ENCODE results near the gene MYO1A. TPM values are rescaled to one million over a fixed set of nuclear protein-coding genes. Genes with fewer than 3 reads are reported as not detected.
A peak's percentile ranks its signal among the peaks of the same experiment; 100 is the strongest.
"Not testable (repeated sequence)": the region's sequence is repeated elsewhere in the genome, so short reads cannot be mapped to it uniquely, and the experiment has no call there.

MYO1A gene
- total RNA-seq, 1 donor = under 0.01 TPM

DNA sequence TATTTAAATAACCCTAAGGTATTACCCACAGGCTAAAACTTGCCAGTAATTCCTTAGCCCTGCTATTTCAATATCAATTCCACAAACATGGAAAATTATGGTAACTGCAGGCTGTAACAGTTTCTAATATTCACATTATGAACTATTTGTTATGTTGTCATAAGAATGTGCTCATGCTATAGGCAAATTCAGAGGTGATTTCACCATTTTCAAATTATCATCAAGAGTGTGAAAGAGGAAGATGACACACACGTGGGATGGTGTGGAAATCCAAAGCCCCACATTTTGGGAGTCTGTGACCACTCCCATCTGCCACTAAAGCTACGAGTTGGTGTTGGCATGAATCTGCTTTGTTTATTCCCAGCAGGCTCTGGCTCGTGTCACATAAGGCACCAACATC lies 5.9 kb upstream of the MYO1A start:
- TF ChIP-seq CTCF (IDR thresholded peaks at IDR 0.05; ENCODE audit: insufficient read depth, low read depth, low read length) = no peak
- no peak for DNase-seq (ENCODE audit: low read depth)
- H3K4me3 ChIP-seq (ENCODE audit: low read depth, low read length) = no peak overlapping the region

DNA sequence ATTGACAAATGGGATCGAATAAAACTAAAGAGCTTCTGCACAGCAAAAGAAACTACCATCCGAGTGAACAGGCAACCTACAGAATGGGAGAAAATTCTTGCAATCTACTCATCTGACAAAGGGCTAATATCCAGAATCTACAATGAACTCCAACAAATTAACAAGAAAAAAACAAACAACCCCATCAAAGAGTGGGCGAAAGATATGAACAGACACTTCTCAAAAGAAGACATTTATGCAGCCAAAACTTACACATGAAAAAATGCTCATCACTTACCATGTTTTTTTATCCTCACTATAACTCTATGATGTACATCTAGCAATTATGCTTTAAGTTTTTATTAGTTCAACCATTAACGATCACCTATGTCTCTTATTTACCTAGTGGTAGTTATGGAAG lies 4.0 kb upstream of the MYO1A start:
- H3K4me3 ChIP-seq (ENCODE audit: low read depth, low read length); DNase-seq (ENCODE audit: low read depth): not testable (repeated sequence)

DNA sequence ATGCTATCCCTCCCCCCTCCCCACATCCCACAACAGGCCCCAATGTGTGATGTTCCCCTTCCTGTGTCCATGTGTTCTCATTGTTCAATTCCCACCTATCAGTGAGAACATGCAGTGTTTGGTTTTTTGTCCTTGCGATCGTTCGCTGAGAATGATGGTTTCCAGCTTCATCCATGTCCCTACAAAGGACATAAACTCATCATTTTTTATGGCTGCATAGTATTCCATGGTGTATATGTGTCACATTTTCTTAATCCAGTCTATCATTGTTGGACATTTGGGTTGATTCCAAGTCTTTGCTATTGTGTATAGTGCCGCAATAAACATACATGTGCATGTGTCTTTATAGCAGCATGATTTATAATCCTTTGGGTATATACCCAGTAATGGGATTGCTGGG lies 3.2 kb upstream of the MYO1A start:
- not testable (repeated sequence) for H3K4me3 ChIP-seq (ENCODE audit: low read depth, low read length); DNase-seq (ENCODE audit: low read depth)

DNA sequence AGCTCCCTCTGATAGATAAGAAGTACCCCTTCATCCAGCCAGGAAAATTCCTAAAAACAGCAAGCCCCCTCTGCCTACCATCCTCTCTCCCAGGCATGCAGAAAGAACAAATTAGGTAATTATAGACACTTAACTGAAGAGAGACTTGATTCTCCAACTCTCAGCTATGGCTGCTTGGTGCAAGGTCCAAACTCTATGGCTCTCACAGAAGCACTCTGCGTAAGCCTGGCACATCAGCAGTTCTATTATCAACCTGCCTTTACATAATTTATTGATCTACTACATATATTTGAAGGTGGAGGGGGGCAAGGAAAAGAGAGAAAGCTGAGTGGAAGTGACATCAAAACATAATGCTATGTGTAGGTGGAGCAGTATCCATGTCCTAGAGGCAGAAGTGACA lies 1.1 kb upstream of the MYO1A start:
- no peak for TF ChIP-seq CTCF (IDR thresholded peaks at IDR 0.05; ENCODE audit: insufficient read depth, low read depth, low read length)
- no peak for DNase-seq (ENCODE audit: low read depth)
- no peak overlapping the region for H3K4me3 ChIP-seq (ENCODE audit: low read depth, low read length)

DNA sequence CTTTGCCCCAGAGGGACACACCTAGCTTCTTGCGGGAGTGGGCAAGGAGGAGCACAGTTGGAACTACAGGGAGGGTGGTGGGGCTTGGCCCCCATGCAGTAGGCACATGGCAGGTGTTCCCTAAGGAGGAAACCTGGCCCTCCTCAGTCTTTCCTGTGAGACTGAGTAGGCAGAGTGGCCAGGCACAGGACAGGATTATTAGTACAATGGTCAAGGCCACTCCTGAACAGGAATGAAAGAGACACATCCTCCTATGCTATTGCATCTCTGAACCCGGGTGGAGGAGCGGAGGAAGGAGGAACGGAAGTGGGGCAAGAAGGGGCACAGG lies 846 bp downstream of the MYO1A start:
- H3K4me3 ChIP-seq (ENCODE audit: low read depth, low read length) = no peak overlapping the region
- no peak for TF ChIP-seq CTCF (IDR thresholded peaks at IDR 0.05; ENCODE audit: insufficient read depth, low read depth, low read length)
- no peak for DNase-seq (ENCODE audit: low read depth)

DNA sequence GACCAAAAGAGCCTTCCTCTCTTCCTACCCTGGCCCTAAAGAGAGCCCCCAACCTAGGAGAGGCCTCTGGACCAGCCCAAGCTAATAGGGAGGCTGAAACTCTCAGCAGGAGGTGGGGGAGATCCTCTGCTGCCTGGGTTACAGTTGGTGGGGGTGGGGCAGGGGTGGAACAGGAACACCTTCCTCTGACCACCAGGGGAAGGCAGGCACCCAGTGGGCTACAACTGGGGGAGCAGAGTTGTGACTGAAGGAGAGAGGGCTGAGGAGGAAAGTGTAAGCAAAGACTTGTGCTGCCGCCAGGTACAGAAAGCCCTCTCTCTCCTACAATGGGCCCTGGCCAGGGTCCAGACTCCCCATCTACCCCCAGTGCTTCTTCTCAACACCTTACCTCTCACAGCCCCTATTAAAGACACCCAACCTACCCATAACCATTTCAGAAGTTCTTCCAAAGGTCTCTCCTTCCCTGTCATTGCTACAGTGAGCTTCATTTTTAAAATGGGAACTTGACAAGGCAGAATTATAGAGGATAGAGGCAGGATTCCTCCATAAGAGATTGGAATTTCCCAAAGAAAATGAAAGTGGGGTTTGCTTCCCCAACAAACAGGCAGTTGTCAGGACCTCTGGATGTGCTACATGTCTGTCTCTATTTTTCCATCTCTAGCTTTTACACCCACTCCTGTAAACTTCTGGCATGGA lies 1.4 kb downstream of the MYO1A start:
- H3K4me3 ChIP-seq (ENCODE audit: low read depth, low read length) = no peak overlapping the region
- DNase-seq (ENCODE audit: low read depth) = no peak
- no peak for TF ChIP-seq CTCF (IDR thresholded peaks at IDR 0.05; ENCODE audit: insufficient read depth, low read depth, low read length)

GRCh38 chr12:57047981-57048380 lies 1.9 kb downstream of the MYO1A start:
- no peak overlapping the region for H3K4me3 ChIP-seq (ENCODE audit: low read depth, low read length)
- DNase-seq (ENCODE audit: low read depth) = peak; percentile 27
- no peak for TF ChIP-seq CTCF (IDR thresholded peaks at IDR 0.05; ENCODE audit: insufficient read depth, low read depth, low read length)
